Right cardiac atrium (tissue), 5 donors: ENCODE measurements around the gene TM4SF1. TPM values are rescaled to one million over a fixed set of nuclear protein-coding genes. Genes with fewer than 3 reads are reported as not detected.

Source experiments
- ATAC-seq, 2 donors: fragments of 200-7000 bp; cut with Tn5 transposase; one replicate each; pipeline versions ENCODE4 v1.8.0 to v1.9.1; 2020; ENCODE audit warnings: moderate library complexity in 2 of 2, mild to moderate bottlenecking in 1 of 2
- DNase-seq, 3 donors: peaks; one replicate each; pipeline ENCODE4 v3.0.0-alpha.2; 2020
- H3K27ac ChIP-seq: one replicate; pipeline ENCODE4 v1.5.1; 2013; ENCODE audit warnings: mild to moderate bottlenecking, low read length, control low read depth, moderate library complexity
- H3K27me3 ChIP-seq: one replicate; pipeline ENCODE4 v1.6.1; 2013; ENCODE audit not compliant: control insufficient read depth, insufficient read depth
- H3K4me1 ChIP-seq: one replicate; pipeline ENCODE4 v1.6.1; 2013; ENCODE audit warnings: low read length; ENCODE audit not compliant: control insufficient read depth, insufficient read depth
- H3K4me3 ChIP-seq: one replicate; pipeline ENCODE4 v1.5.1; 2013; ENCODE audit warnings: low read length, control low read depth
- H3K9me3 ChIP-seq: one replicate; pipeline ENCODE4 v1.6.1; 2013; ENCODE audit warnings: low read length; ENCODE audit not compliant: control insufficient read depth
- whole genome bisulfite sequencing: extraction: QIAGEN DNeasy Blood & Tissue Kit; methylation state at CpG from one replicate; pipeline ENCODE4 v1.1.7; 2013; 5-methylcytosine and 5-hydroxymethylcytosine counted together
- intact Hi-C, 4 donors: fragments of 100-400 bp; cut with DNase I; formaldehyde crosslinking; loops; one replicate each; pipeline versions ENCODE4 v1.11.0 to v1.14.0; 2022 to 2023
- polyA plus RNA-seq: library from polyadenylated mRNA; stranded (reverse); fragments of 200-250 nt; gene quantifications from one replicate; pipeline ENCODE4 v1.2.3, GENCODE V29; 2013
- total RNA-seq, 4 donors: library from RNA; stranded (reverse); fragmentation: NEBNext Ultra II Directional; extraction: Animal tissue kit (Norgen Biotek cat#: 25700); gene quantifications; one replicate each; pipeline ENCODE4 v1.2.1, GENCODE V29; 2021
- donor health status: healthy with polysubstance abuse.
- donor health status: DM: no; HTN: yes; CAD: no.
- donor health status: DM: no; HTN: no; CAD: no.
- donor health status: DM: no; HTN: yes; CAD: no; lungs with severe emphysema.
- donor health status: DM: yes; HTN: yes; CAD: no.

Gene TM4SF1
- total and polyA plus RNA-seq, 5 donors, result 70.8 to 130 (median 92.5) TPM

- ATAC-seq (no peak), DNase-seq (no peak)
- Histone ChIP-seq H3K4me3 (no peak overlapping the region), H3K27me3 (no peaks in the 10 kb centered on the region), H3K27ac (no peak overlapping the region), H3K4me1 (no peaks in the 10 kb centered on the region), H3K9me3 (no peaks in the 10 kb centered on the region)
- intact Hi-C loops, result no loop called here
Measured at GRCh38 chr3:149324332-149324731, 53.1 kb downstream of the TM4SF1 start.

- intact Hi-C loops, result no loop called here
- no peak overlapping the region for H3K4me3 ChIP-seq
- ATAC-seq, result no peak
- no peaks in the 10 kb centered on the region for H3K27me3 ChIP-seq
- 75% methylated on average over 2 of the region's 2 CpGs for WGBS
- no peaks in the 10 kb centered on the region for H3K9me3 ChIP-seq
- DNase-seq, result no peak
- no peak overlapping the region for H3K27ac ChIP-seq
- no peaks in the 10 kb centered on the region for H3K4me1 ChIP-seq
Measured at GRCh38 chr3:149321640-149322039, 55.8 kb downstream of the TM4SF1 start.

- Histone ChIP-seq H3K9me3 (no peaks in the 10 kb centered on the region), H3K4me1 (no peaks in the 10 kb centered on the region), H3K27ac (no peak overlapping the region), H3K4me3 (no peak overlapping the region), H3K27me3 (no peaks in the 10 kb centered on the region)
- DNase-seq, result no peak
- no peak for ATAC-seq
- intact Hi-C loops, result no loop called here
Measured at GRCh38 chr3:149321136-149321535, 56.3 kb downstream of the TM4SF1 start.

DNA sequence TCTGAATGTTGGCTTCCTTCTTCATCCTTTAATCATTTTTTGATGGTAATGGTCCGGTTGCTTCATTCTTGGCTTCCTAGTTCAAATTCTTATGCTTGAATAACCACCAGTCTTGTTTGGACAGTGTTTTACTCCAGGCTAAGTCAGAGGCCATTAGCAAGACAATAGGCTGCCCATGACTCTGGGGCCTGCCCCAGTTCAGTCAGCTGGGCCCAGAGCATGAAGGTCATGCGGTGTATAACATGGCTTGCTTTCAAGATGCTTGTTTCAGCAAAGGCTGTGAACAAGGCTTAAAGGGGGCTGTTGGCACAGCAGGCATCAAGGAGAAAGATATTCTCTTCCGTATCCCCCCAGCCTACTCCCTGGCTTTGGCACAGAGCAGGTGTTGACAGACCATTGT, 57.7 kb downstream of the TM4SF1 start:
- no peak overlapping the region for H3K27ac ChIP-seq
- no peak overlapping the region for H3K4me3 ChIP-seq
- 87% methylated on average over 3 of the region's 3 CpGs for WGBS
- H3K27me3 ChIP-seq, result no peaks in the 10 kb centered on the region
- H3K9me3 ChIP-seq, result no peaks in the 10 kb centered on the region
- DNase-seq, result no peak
- H3K4me1 ChIP-seq, result no peaks in the 10 kb centered on the region
- intact Hi-C loops, result no loop called here
- ATAC-seq, result no peak

Other genes with a start within 250 kb of the TM4SF1 start
- gene HPS3, start 248.0 kb downstream of the TM4SF1 start, total RNA-seq, result 1 to 10 TPM; 7.4 to 9.7 (median 7.8) TPM
- 4.1 TPM for gene HPS3, start 248.0 kb downstream of the TM4SF1 start, polyA plus RNA-seq
- 10 to 100 TPM; 11.0 to 31.2 (median 27.5) TPM for gene CP, start 155.8 kb downstream of the TM4SF1 start, total RNA-seq
- gene CP, start 155.8 kb downstream of the TM4SF1 start, polyA plus RNA-seq, result 14.5 TPM
- 1 to 10 TPM; 2.9 to 6.1 (median 5.2) TPM for gene TM4SF18, start 44.0 kb downstream of the TM4SF1 start, total RNA-seq
- gene TM4SF18, start 44.0 kb downstream of the TM4SF1 start, polyA plus RNA-seq, result 4.5 TPM
- gene TM4SF4, start 97.0 kb upstream of the TM4SF1 start, total RNA-seq, result not detected
- not detected for gene TM4SF4, start 97.0 kb upstream of the TM4SF1 start, polyA plus RNA-seq